HG03103 (cell line): ENCODE measurements around the gene ANKMY2.
"Not testable (repeated sequence)": the region's sequence is repeated elsewhere in the genome, so short reads cannot be mapped to it uniquely, and the experiment has no call there.

ENCODE experiments used
- ATAC-seq: cut with Tn5 transposase; IDR thresholded peaks from one replicate; pipeline ENCODE4 v1.9.1; 2021; ENCODE audit warnings: low read depth; ENCODE audit not compliant: unreplicated experiment

Gene ANKMY2

GRCh38 chr7:16630654-16631053 lies 14.9 kb downstream of the ANKMY2 start:
- ATAC-seq = no peak

DNA sequence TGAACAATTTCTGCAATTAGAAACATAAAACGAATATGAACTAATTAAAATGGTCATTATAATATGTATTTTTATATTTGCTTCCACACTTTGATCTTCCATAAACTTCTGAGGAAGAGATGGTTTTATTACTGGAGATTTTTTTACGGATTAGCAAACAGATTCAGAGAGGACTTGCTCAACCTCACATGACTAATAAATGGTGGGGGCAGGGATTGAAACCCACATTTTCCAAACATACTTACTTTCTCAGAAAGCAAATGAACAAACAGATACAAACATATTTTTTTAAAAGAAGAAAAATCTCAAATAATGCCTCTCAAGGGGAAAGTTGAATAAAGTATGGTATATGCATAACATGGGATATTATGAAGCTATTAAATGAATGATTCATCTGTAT lies 18.3 kb downstream of the ANKMY2 start:
- no peak for ATAC-seq

DNA sequence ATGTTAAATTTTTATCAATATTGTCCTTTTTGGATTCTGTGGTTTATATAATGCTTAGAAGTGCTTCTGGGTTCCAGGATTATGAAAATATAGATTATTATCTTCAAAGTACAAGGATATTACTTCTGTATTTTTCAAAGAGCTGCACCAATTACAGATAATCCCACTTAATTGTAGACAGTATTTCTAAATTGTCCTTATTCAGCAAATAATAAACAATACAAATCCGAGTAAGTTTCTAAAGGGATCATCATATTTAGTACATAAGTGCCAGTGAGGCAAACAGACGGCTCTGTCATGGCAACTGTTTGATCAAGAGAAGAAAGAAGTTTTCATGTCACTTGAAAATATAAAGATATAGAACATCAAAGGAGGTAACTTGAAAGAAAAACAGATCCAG lies 19.2 kb downstream of the ANKMY2 start:
- no peak for ATAC-seq

GRCh38 chr7:16619979-16620408 lies 25.6 kb downstream of the ANKMY2 start:
- ATAC-seq = peak; percentile 88

GRCh38 chr7:16616542-16616941 lies 29.0 kb downstream of the ANKMY2 start:
- no peak for ATAC-seq

GRCh38 chr7:16616122-16616521 lies 29.4 kb downstream of the ANKMY2 start:
- no peak for ATAC-seq

- no peak for ATAC-seq
Measured at GRCh38 chr7:16615228-16615627, 30.3 kb downstream of the ANKMY2 start.

DNA sequence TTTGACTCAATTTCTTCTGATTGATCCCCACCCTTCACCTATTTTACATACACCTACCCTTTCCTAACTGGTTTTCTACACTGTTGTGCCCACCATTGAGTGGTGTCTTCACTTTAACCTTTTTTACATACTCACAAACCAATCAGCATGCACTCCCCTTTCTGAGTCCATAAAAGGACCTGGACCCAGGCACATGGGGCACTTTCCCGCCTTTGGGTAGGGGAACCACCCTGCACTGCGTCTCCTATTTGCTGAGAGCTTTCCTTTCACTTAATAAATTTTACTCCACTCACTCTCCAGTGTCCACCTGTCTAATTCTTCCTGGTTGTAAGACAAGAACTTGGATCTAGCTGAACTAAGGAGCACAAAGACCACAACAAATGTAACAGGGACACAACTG lies 33.8 kb downstream of the ANKMY2 start:
- no peak for ATAC-seq

DNA sequence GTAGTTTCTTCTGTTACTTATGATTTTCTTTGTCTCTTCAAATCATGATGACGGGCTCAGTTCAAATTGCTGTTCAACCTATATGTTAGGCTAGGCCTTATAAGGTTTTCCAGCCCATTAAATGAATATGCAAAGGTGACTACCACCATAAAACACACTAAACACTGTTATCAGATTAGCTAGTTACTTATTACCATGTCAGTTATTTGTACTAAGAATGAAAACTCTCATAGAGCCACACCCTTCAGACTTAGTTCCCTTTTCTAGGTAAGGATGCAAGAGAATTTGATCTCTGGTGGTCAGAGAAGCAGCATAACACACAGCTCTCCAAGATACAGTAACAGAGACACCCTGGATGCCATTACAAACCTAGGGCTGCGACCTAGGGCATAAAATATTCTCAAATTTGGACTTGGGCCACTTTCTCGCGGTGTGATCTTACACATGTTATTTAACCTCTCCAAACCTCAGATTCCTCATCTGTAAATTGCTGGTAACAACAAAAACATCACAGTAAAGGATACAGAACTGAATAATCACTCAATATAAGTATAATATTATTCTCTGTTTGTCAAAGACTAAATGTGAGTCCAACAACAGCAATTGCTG lies 35.6 kb downstream of the ANKMY2 start:
- peak; percentile 78 for ATAC-seq

DNA sequence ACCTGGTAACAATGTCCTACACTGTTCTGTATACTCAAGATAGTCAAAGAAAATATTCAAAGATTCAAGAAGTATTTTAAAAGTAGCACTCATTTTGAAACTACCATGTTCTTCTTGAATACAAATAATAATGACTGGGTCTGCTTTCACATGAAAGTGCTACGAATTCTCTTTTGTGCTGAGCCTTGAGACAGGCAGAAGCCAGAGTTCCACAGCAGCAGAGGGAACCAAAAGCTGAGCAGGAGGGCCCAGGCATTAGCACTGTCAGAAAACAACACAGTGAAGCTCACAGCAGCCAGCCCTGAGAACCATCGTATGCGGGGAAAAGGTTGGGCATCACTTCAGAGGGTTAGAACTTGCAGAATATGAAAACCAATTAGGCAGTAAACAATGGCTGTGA lies 38.9 kb downstream of the ANKMY2 start:
- no peak for ATAC-seq

DNA sequence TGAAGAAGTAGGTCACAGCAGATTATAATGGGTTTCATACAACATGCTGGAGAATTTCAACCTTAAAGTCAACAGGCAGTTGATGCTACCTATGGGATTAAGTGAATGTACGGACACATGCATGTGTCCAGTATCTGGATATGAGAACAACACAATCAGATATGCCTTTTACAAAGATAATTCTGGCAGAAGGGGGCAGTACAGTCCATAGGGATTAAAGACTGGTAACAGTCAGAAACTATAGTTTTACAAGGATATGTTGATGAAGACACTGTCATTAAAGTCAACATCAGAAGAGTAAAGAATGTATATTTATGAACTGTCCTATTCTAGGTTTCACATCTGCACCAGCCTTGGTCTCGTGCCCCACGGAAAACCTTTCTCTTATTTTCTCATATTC lies 41.5 kb downstream of the ANKMY2 start:
- no peak for ATAC-seq

DNA sequence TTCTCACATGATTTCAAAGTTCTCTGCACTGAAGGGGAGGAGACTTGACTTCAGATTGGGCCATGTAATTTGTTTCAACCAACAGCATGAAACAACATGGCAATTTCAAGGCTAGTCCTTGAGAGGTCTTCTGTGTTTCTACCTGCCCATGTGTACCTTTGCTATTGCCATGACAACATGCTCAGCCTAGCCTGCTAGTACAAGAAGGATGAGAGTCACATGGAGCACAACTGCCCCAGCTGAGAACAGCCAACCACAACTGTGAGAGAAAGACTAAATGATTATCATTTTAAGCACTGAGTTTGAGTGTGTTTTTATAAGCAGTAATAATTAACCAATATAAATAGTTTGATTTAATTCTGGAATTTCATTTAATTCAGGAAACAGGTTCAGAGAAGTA lies 41.9 kb downstream of the ANKMY2 start:
- no peak for ATAC-seq

DNA sequence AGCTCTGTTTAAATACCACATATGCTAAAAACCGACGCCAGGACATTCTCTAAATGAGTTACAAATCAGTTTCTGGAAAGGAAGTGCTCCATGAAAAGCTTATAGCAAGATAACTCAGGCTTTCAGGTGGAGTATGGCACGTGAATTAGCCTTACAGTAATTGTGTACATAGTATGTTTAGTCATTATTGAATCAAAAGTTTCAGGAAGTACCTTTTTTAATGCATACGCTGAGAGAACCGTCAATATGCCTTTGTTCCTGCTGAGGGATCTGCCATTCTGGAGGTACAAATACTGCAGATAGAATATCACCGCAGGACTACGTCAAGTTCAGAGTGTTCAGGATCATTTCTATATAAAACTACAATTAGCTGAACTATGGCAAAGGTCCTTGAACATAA lies 45.7 kb downstream of the ANKMY2 start:
- ATAC-seq = no peak

- no peak for ATAC-seq
Measured at GRCh38 chr7:16598015-16598414, 47.5 kb downstream of the ANKMY2 start.

DNA sequence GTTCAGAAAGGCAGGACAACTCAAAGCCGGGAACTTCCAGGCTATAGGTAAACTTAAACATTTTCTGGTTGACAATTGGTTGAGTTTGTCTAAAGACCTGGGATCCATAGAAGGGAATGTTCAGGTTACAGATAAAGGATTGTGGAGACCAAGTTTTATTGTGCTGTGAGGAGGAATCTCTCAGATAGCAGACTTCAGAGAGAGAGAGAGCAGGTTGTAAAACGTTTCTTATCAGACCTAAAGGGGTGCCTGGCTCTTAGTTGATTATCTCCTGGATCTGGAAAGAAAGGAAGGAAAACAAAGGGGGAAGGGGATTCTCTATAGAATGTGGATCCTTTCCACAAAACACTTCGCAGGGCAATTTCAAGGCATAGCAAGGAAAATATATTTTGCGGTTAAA lies 50.0 kb downstream of the ANKMY2 start:
- ATAC-seq = not testable (repeated sequence)

DNA sequence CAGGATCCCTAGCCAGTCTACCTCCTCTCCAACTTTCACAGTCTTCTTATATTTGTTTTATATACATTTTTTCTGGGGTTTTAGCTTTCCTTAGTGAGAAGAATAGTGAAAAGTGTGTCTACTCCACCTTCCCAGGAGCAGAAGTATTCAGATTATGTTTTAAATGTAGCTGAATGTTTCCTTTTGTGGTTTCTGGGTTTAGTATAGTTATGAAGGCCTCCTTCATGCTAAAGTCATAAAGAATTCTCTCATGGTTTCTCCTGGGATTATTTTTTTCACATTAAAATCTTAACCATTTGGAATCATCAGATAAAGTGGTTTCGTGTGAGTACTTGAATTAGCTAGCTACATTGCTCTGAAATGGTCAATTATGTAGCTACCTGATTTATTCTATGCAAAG lies 50.9 kb downstream of the ANKMY2 start:
- no peak for ATAC-seq

- ATAC-seq = no peak
Measured at GRCh38 chr7:16594061-16594460, 51.5 kb downstream of the ANKMY2 start.

DNA sequence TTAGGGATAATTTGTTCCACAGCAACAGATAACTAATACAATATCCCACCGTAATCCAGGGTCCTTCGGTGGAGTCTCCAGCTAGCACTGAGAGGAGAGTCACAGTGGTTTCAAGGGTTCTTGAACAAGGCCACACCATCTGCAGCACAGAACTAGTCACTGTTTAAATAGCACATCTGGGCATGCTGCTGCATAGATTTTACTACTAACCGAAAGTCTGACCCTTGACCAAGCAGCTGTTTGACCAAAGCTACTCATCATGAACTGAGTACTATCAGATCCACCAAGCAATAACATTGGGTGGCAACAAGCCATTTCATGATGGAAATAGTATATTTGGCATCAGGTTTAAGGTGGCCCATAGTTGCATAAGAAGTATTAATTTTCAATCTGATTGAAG lies 53.2 kb downstream of the ANKMY2 start:
- no peak for ATAC-seq

- ATAC-seq = no peak
Measured at GRCh38 chr7:16590424-16590823, 55.1 kb downstream of the ANKMY2 start.

DNA sequence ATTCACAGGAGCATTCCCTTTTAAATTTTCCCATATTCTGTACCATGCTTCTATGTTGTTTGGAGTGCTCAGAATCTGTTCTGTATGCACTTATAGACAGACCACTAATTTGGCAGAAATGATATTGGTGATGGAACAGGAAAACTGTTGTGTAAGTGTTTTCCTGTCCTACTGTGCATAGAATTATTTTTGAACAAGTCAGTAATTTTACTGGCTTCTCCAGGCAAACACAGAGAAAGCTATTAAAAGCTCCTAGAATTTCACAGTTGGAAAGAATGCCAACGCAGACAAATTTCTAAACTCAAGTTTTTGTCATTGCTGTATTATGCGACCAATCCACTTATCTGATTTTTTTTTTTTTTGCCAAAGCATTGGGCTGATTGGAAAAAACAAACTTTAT lies 55.7 kb downstream of the ANKMY2 start:
- no peak for ATAC-seq

DNA sequence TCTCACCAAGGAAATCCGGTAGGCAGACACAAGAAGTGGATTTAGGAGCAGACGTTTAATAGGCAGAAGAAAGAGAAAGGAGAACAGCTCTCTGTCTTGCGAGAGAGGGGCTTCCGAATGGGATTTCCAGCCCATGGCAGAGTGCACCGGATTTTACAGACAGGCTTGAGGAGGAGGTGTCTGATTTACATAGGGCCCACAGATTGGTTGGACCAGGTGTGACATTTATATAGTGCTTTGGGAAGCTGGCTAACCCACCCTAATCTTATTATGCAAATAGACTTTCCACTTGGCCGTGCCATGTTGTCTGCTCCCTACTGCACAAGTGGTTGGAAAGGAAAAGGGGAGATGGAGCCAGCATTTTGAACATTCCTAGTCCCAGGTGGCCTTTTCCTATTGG lies 57.8 kb downstream of the ANKMY2 start:
- no peak for ATAC-seq

DNA sequence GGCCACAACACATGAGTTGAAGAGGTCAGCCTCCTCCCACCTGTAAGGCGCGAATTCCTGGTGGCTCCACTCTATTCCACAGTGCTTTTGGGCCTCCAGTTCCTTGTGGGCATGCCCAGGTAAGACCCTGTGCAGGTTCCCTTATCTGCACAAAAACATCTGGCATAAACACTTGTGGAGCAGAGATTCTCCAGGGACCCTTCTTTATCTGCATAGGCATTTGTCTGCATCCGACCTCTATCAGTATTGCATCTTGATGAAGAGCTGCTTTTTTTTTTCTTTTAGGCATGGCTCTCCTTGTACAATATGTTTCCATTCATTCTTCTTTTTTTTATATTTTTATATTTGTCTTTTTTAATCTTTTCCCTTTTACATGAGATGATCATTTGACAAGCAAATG lies 58.4 kb downstream of the ANKMY2 start:
- no peak for ATAC-seq
